HepG2 (cell line): ENCODE measurements around the gene GALNT1. TPM values are rescaled to one million over a fixed set of nuclear protein-coding genes. Genes with fewer than 3 reads are reported as not detected.

Experiments used
- ATAC-seq: fragments of 200-7000 bp; cut with Tn5 transposase; 3 replicates; pipeline ENCODE4 v1.9.1; 2020; ENCODE audit warnings: mild to moderate bottlenecking, moderate library complexity
- BruUV-seq: library from RNA; stranded (reverse); fragments of 400-500 nt; replicated peaks from 2 replicates; lab custom pipeline; 2021; lab: Mats Ljungman, UMichigan
- CTCF ChIA-PET: fragments of 300-600 bp; formaldehyde crosslinking; extraction: SDS; loops from one replicate; lab custom pipeline; 2021; ENCODE audit warnings: low total read pairs, inconsistent platforms, low intra/inter-chr PET ratio; lab: Yijun Ruan, JAX
- POLR2A ChIA-PET: fragments of 350-600 bp; sonication (Branson Sonifier 250); formaldehyde crosslinking; loops from one replicate; lab custom pipeline; 2020; ENCODE audit warnings: antibody characterized with exemption, inconsistent platforms; lab: Yijun Ruan, JAX
- DNase-seq: peaks from one replicate; pipeline ENCODE4 v3.0.0-alpha.2; 2015; ENCODE audit warnings: low spot score
- FAIRE-seq: peaks from 3 replicates; lab custom pipeline; 2011; peaks lifted over from hg19 to GRCh38; lab: Jason Lieb, UNC
- H2AFZ ChIP-seq: one replicate; pipeline ENCODE4 v1.6.1; 2011; ENCODE audit warnings: low read length, inconsistent platforms
- H3K27ac ChIP-seq: fragments of 300-600 bp; 3 replicates; pipeline ENCODE4 v1.8.0; 2011; ENCODE audit warnings: mixed run types, mild to moderate bottlenecking, mixed read lengths, low read length, inconsistent platforms; ENCODE audit not compliant: insufficient read depth; ENCODE audit errors: extremely low read length
- H3K27me3 ChIP-seq, 2 experiments: fragments of 200-600 bp in 1 of 2; 2 replicates in 1 of 2; 3 replicates in 1 of 2; pipeline versions ENCODE4 v1.6.0 to v1.8.0; 2011; ENCODE audit warnings: low read length in 2 of 2, mild to moderate bottlenecking in 2 of 2, moderate library complexity in 2 of 2, inconsistent platforms in 1 of 2; ENCODE audit not compliant: insufficient read depth in 2 of 2, control insufficient read depth in 1 of 2
- H3K36me3 ChIP-seq, 2 experiments: fragments of 200-600 bp in 1 of 2; replicated peaks in 1 of 2; 2 replicates in 1 of 2; 3 replicates in 1 of 2; pipeline versions ENCODE4 v1.5.1 to v1.8.0; 2011; ENCODE audit warnings: low read length in 2 of 2, inconsistent platforms in 1 of 2; ENCODE audit not compliant: insufficient read depth in 2 of 2, control insufficient read depth in 1 of 2
- H3K4me1 ChIP-seq: 2 replicates; pipeline ENCODE4 v1.5.1; 2012; ENCODE audit warnings: low read length, inconsistent platforms; ENCODE audit not compliant: insufficient read depth
- H3K4me2 ChIP-seq: 2 replicates; pipeline ENCODE4 v1.6.0; 2011; ENCODE audit warnings: low read depth, low read length, inconsistent platforms
- H3K4me3 ChIP-seq, 3 experiments: fragments of 200-600 bp in 1 of 3; sonication (generic), shearing (Covaris generic) in 1 of 3; replicated peaks in 1 of 3; 2 replicates each; pipeline ENCODE4 v1.5.1; 2011 to 2016; ENCODE audit warnings: low read length in 3 of 3, inconsistent platforms in 2 of 3, low read depth in 2 of 3, mild to moderate bottlenecking in 2 of 3, control low read depth in 1 of 3, mixed read lengths in 1 of 3; ENCODE audit not compliant: insufficient read depth in 1 of 3
- H3K79me2 ChIP-seq: one replicate; pipeline ENCODE4 v1.6.1; 2011; ENCODE audit warnings: low read length, inconsistent platforms; ENCODE audit not compliant: insufficient read depth
- H3K9ac ChIP-seq: 2 replicates; pipeline ENCODE4 v1.6.0; 2011; ENCODE audit warnings: mild to moderate bottlenecking, low read depth, low read length, inconsistent platforms; ENCODE audit not compliant: insufficient read depth
- H3K9me3 ChIP-seq: 2 replicates; pipeline ENCODE4 v1.5.1; 2012; ENCODE audit warnings: mild to moderate bottlenecking, low read length
- H4K20me1 ChIP-seq: 2 replicates; pipeline ENCODE4 v1.6.0; 2011; ENCODE audit warnings: inconsistent platforms, mild to moderate bottlenecking, low read length, moderate library complexity; ENCODE audit not compliant: insufficient read depth
- FOSL1 ChIP-seq: sonication (generic); formaldehyde crosslinking; IDR thresholded peaks from 2 replicates; pipeline ENCODE4 v1.9.0; 2021; ENCODE audit warnings: missing genetic modification reagents, borderline replicate concordance
- FOXJ3 ChIP-seq: sonication (generic); formaldehyde crosslinking; IDR thresholded peaks from 2 replicates; pipeline ENCODE4 v1.4.0; 2020; ENCODE audit warnings: missing genetic modification reagents, mild to moderate bottlenecking, borderline replicate concordance
- HNRNPL ChIP-seq: fragments of 200-400 bp; formaldehyde crosslinking; IDR thresholded peaks from 2 replicates; pipeline ENCODE4 v1.6.1; 2017; ENCODE audit warnings: mild to moderate bottlenecking, low read depth, low read length
- ZBTB40 ChIP-seq, 2 experiments: fragments of 450-650 bp in 1 of 2; sonication (generic) in 1 of 2; formaldehyde crosslinking in 1 of 2; IDR thresholded peaks; 2 replicates each; pipeline versions ENCODE4 v1.6.1 to v1.8.0; 2016 to 2022; ENCODE audit warnings: antibody characterized with exemption in 1 of 2, mild to moderate bottlenecking in 1 of 2, missing genetic modification reagents in 1 of 2
- ZNF704 ChIP-seq: sonication (generic); formaldehyde crosslinking; IDR thresholded peaks from 2 replicates; pipeline ENCODE4 v1.8.1; 2023; ENCODE audit warnings: mild to moderate bottlenecking, inconsistent platforms, moderate library complexity, missing genetic modification reagents, borderline replicate concordance
- WGBS: methylation state at CpG from one replicate; pipeline ENCODE4 v1.1.6; 2017; ENCODE audit warnings: low lambda C conversion rate; 5-methylcytosine and 5-hydroxymethylcytosine counted together
- in situ Hi-C: cut with HindIII; loops from 2 replicates; pipeline ENCODE4 v1.10.0; 2017; ENCODE audit warnings: low pct_unique_long_range_greater_than_20kb; ENCODE audit not compliant: extremely low pct_ligation_motif_present
- intact Hi-C: fragments of 100-400 bp; cut with micrococcal nuclease; formaldehyde crosslinking; loops from one replicate; pipeline ENCODE4 v1.10.0; 2022; ENCODE audit not compliant: unreplicated experiment
- polyA plus RNA-seq, 8 experiments: library from polyadenylated mRNA; depleted of rRNA in 3 of 8; stranded (reverse) in 7 of 8; unstranded in 1 of 8; fragments of >200 nt; fragmentation: Illumina TruSeq in 4 of 8; extraction: Trizol in 4 of 8; gene quantifications; 2 replicates each; pipeline versions ENCODE4 v1.2.1 to v1.2.3, GENCODE V29; 2011 to 2016; ENCODE audit warnings: low read depth in 4 of 8, missing spikeins in 1 of 8, mixed read lengths in 1 of 8; ENCODE audit not compliant: insufficient read depth in 1 of 8
- total RNA-seq, 5 experiments: library from RNA; depleted of rRNA; stranded (reverse); fragments of >200 nt; fragmentation: Illumina TruSeq; extraction: Trizol; gene quantifications; 2 replicates each; pipeline ENCODE4 v1.2.3, GENCODE V29; 2016; ENCODE audit warnings: low read depth in 1 of 5
- TF ChIP-seq, protein P1 (sequence below): IDR thresholded peaks from 2 replicates; pipeline ENCODE4 v1.6.1; 2016; ENCODE audit warnings: low read depth

The GALNT1 gene
- total and polyA plus RNA-seq, 2 of the 13 experiments (the other 11 are each of a cell fraction or from before 2014, with no cell fraction given), result 41.1 to 100 TPM

- Histone ChIP-seq H3K27me3 (0 out of 5 replicates have a peak, but pooled peaks cover 0 to 3% of the 10 kb centered on the region in 2 experiments), H3K36me3 (no peaks in the 10 kb centered on the region), H3K4me1 (peaks cover 16% of the 10 kb centered on the region), H3K4me3 (peak overlapping the region; percentile 80 to 90 (median 85)), H2AFZ (no peak overlapping the region), H3K4me2 (peak overlapping the region; percentile 85), H3K79me2 (peaks cover 46% of the 10 kb centered on the region), H3K9me3 (no peaks in the 10 kb centered on the region), H4K20me1 (peaks cover 3% of the 10 kb centered on the region), H3K9ac (peak overlapping the region; percentile 77), H3K27ac (peak overlapping the region; percentile 50)
- ATAC-seq (peak; percentile 21; the same call in 2 of the 3 replicates), DNase-seq (no peak), FAIRE-seq (no peak)
- BruUV-seq, result no TSS peak
- ChIA-PET CTCF (no interaction called here), POLR2A (interaction anchor here (0.6 to 1.4 kb wide), 6 partner anchors 10 to 104 kb away, joined by 3 to 4 read pairs (median 3); partner anchors contain the start of gene INO80C)
- intact Hi-C loops, result loop anchor here (1.0 to 5.0 kb wide), 4 partner anchors 85 to 390 kb away; partner anchors contain the start of genes INO80C and RMP24
- in situ Hi-C loops, result no loop called here
- 2% methylated on average over 24 of the region's 51 CpGs for WGBS
- TF ChIP-seq FOSL1 (no peak), FOXJ3 (CRISPR knock-in tag) (no peak), HNRNPL (no peak), ZNF704 (CRISPR knock-in tag) (0 out of 2 replicates have a peak, but pooled peaks have one; percentile 26), ZBTB40 (IDR thresholded peaks at IDR 0.05) (no peak), ZBTB40 (CRISPR knock-in tag; IDR thresholded peaks at IDR 0.05) (no peak)
- TF ChIP-seq, protein P1, sequence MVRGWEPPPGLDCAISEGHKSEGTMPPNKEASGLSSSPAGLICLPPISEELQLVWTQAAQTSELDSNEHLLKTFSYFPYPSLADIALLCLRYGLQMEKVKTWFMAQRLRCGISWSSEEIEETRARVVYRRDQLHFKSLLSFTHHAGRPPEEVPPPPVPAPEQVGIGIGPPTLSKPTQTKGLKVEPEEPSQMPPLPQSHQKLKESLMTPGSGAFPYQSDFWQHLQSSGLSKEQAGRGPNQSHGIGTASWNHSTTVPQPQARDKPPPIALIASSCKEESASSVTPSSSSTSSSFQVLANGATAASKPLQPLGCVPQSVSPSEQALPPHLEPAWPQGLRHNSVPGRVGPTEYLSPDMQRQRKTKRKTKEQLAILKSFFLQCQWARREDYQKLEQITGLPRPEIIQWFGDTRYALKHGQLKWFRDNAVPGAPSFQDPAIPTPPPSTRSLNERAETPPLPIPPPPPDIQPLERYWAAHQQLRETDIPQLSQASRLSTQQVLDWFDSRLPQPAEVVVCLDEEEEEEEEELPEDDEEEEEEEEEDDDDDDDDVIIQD (CRISPR knock-in tag), result no peak
Measured at GRCh38 chr18:35581898-35582641, 530 bp downstream of the GALNT1 start.
